BLaER1 (cell line): ENCODE measurements around the gene ARHGEF3.

Source experiments
- H3K27ac ChIP-seq: shearing (Covaris generic); formaldehyde crosslinking; 2 replicates; pipeline ENCODE4 v1.8.1; 2022
- H3K27me3 ChIP-seq: shearing (Covaris generic); formaldehyde crosslinking; 2 replicates; pipeline ENCODE4 v1.8.1; 2022
- H3K36me3 ChIP-seq: shearing (Covaris generic); formaldehyde crosslinking; 2 replicates; pipeline ENCODE4 v1.8.1; 2022
- H3K4me1 ChIP-seq: shearing (Covaris generic); formaldehyde crosslinking; 2 replicates; pipeline ENCODE4 v1.8.1; 2022
- H3K4me2 ChIP-seq: shearing (Covaris generic); formaldehyde crosslinking; 2 replicates; pipeline ENCODE4 v1.8.1; 2022
- H3K4me3 ChIP-seq: shearing (Covaris generic); formaldehyde crosslinking; 2 replicates; pipeline ENCODE4 v1.8.1; 2022
- H3K9ac ChIP-seq: shearing (Covaris generic); formaldehyde crosslinking; 2 replicates; pipeline ENCODE4 v1.8.1; 2022
- H3K9me3 ChIP-seq: shearing (Covaris generic); formaldehyde crosslinking; 2 replicates; pipeline ENCODE4 v1.8.1; 2022
- H4K20me1 ChIP-seq: shearing (Covaris generic); formaldehyde crosslinking; 2 replicates; pipeline ENCODE4 v1.8.1; 2022
- Cebpa-rat ChIP-seq: shearing (Covaris generic); IDR thresholded peaks from 2 replicates; pipeline ENCODE4 v1.8.1; 2022

Gene ARHGEF3

DNA sequence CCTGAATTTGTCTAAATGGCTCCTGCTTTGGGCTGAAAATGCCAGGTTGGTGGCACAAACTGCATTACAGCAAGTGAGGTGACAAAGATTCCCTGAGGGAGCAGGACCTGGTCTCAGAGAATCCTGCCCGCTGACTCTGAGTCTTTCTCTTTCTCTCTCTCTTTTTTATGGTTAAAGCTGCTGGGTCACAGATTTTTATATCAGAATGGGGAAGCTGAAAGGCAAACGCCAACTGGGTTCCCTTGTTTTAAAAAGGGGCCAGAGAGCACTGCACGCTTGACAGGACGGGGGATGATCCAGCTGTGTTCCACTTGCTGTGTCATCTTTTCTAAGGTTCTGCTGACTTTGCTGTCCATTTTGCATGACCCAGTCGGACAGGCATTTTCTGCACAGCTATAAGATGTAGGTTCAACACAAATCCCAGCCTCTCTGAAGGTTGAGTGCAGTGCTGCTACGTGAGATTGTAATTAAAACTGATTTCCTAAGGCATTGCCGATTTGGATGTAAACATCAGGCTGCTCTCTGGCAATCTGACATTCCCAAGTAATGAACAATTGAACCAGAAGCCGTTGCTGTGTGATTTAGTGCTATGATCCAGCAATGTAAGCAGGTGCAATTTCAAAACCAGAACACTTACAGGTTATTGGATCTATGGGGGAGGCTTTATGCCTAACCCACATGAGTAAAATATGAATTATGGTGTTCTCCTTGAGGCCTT lies 25.8 kb downstream of the ARHGEF3 start:
- Histone ChIP-seq H3K36me3 (no peaks in the 10 kb centered on the region), H3K9me3 (no peaks in the 10 kb centered on the region), H3K27ac (no peak overlapping the region), H3K4me1 (no peaks in the 10 kb centered on the region), H3K27me3 (no peaks in the 10 kb centered on the region), H3K4me2 (no peak overlapping the region), H3K9ac (no peak overlapping the region), H3K4me3 (no peak overlapping the region), H4K20me1 (no peaks in the 10 kb centered on the region)
- no peak for TF ChIP-seq Cebpa-rat

DNA sequence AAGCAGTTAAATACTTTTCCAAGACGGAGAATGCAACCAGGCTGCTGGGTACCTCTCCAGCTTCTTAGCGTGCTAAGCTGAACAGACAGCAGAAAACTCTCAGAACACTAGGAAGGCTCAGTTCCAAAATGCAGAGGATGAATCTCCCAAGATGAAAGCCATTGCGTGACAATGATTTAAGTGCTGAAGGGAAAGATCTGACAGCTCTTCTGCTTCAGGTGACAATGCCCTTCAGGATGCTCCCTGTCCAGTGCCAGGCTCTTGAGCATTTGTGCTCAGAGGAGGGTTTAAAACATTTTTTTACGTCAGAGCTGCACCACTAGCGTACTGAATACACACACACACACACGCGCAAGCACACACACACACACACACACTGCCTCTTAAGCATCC lies 26.3 kb downstream of the ARHGEF3 start:
- Histone ChIP-seq H3K27me3 (no peaks in the 10 kb centered on the region), H3K4me2 (no peak overlapping the region), H3K9me3 (no peaks in the 10 kb centered on the region), H3K4me1 (no peaks in the 10 kb centered on the region), H3K4me3 (no peak overlapping the region), H4K20me1 (no peaks in the 10 kb centered on the region), H3K9ac (no peak overlapping the region), H3K27ac (no peak overlapping the region), H3K36me3 (no peaks in the 10 kb centered on the region)
- no peak for TF ChIP-seq Cebpa-rat

GRCh38 chr3:56773986-56774385 lies 27.8 kb downstream of the ARHGEF3 start:
- no peak for TF ChIP-seq Cebpa-rat
- Histone ChIP-seq H3K4me3 (no peak overlapping the region), H3K27ac (no peak overlapping the region), H3K4me2 (no peak overlapping the region), H3K27me3 (no peaks in the 10 kb centered on the region), H3K9me3 (no peaks in the 10 kb centered on the region), H4K20me1 (no peaks in the 10 kb centered on the region), H3K4me1 (no peaks in the 10 kb centered on the region), H3K36me3 (no peaks in the 10 kb centered on the region), H3K9ac (no peak overlapping the region)

DNA sequence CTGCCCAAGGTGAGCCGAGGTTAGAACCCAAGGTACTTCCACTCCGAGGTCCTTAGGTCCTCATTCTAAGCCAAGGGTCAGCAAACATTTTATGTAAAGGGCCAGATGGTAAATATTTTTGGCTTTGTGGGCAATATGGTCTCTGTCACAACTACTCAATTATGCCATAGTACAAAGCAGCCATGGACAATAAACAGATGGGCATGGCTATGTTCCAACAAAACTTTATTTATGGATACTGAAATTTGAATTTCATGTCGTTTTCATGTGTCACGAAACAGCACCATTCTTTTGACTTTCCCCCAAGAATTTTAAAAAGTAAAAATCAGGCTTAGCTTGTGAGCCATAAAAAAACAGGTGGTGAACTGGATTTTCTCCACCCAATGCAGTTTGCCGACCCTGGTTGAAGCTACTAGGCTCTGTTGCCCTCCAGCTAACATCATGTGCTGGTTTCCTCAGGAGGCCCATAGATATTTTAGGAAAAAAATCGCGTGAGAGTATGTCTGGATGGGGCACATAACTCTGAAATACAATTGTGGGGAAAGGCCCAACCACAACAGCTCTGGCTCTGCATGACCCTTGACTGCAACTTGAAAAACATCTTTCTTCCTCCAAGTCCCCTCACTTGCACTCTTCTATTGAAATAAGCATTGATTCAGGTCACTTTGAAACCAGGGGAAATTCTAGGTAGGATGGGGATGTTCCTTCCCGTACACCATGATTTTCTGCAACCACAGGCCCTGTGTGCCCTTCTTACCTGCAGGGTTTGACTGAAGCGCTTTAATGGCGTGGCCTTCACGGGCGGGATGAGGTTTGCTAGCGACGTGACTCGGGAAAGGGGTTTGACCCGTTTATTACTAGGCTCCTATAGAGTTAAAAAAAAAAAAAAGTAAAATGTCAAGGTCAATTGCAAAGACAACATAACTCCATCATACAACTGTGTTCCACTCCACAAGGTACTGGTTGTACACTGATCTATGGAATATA lies 28.5 kb downstream of the ARHGEF3 start:
- no peak overlapping the region for H3K27ac ChIP-seq
- H4K20me1 ChIP-seq, result no peaks in the 10 kb centered on the region
- H3K4me1 ChIP-seq, result no peaks in the 10 kb centered on the region
- no peak overlapping the region for H3K4me2 ChIP-seq
- no peaks in the 10 kb centered on the region for H3K27me3 ChIP-seq
- TF ChIP-seq Cebpa-rat, result no peak
- H3K9me3 ChIP-seq, result no peaks in the 10 kb centered on the region
- H3K36me3 ChIP-seq, result no peaks in the 10 kb centered on the region
- no peak overlapping the region for H3K9ac ChIP-seq
- H3K4me3 ChIP-seq, result no peak overlapping the region

DNA sequence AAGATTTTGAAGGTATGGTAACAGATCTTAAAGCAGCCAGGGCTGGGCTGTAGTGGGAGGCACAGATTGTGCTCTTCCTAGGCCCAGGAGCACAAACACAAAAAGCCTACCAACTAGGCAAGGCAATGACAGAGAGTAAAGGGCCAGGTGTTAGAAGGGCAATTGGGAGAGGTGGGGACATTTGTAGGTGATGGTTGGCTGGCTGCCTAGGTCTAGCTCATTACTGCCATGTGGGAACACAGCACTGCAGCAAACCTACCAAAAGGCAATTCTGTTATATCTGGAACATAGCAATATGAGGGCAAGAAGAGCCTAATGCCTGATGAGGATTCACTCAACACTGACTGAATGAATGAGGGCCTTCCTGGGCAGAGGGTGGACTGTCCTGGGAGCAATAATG lies 30.4 kb downstream of the ARHGEF3 start:
- H3K27me3 ChIP-seq, result no peaks in the 10 kb centered on the region
- no peaks in the 10 kb centered on the region for H4K20me1 ChIP-seq
- no peak for TF ChIP-seq Cebpa-rat
- no peak overlapping the region for H3K9ac ChIP-seq
- H3K36me3 ChIP-seq, result no peaks in the 10 kb centered on the region
- H3K4me3 ChIP-seq, result no peak overlapping the region
- H3K9me3 ChIP-seq, result no peaks in the 10 kb centered on the region
- no peak overlapping the region for H3K4me2 ChIP-seq
- no peaks in the 10 kb centered on the region for H3K4me1 ChIP-seq
- no peak overlapping the region for H3K27ac ChIP-seq

GRCh38 chr3:56769116-56769707 lies 32.5 kb downstream of the ARHGEF3 start:
- no peak overlapping the region for H3K27ac ChIP-seq
- H3K36me3 ChIP-seq, result no peaks in the 10 kb centered on the region
- H3K4me3 ChIP-seq, result no peak overlapping the region
- H3K4me1 ChIP-seq, result no peaks in the 10 kb centered on the region
- no peak overlapping the region for H3K9ac ChIP-seq
- H4K20me1 ChIP-seq, result no peaks in the 10 kb centered on the region
- no peak overlapping the region for H3K4me2 ChIP-seq
- H3K27me3 ChIP-seq, result no peaks in the 10 kb centered on the region
- H3K9me3 ChIP-seq, result no peaks in the 10 kb centered on the region
- no peak for TF ChIP-seq Cebpa-rat

DNA sequence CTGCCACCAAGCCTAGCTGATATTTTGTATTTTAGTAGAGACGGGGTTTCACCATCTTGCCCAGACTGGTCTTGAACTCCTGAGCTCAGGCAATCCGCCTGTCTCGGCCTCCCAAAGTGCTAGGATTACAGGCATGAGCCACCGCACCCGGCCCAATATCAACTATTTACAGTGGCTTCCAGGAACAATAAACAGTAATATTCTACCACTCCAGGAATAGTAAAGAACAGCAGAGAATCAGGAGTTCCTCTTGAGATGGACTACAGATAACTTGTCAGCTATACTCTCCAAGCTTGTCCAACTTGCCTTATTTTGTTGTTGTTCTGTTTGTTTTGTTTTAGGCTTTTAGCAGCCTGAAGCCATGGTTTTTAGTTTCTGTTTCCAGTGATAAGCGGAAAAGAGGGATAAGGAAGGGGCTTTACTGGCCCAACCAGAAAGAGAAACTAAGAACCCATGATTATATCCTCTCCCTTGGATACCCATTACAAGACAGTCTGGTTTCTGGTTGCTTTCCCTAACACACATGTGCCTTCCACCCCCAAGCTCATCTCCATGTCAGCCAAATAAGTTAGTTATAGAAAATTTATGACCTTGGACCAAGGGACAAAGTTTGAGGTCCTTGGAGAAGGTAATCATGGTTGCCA lies 36.7 kb downstream of the ARHGEF3 start:
- Histone ChIP-seq H3K4me2 (no peak overlapping the region), H3K9me3 (no peaks in the 10 kb centered on the region), H3K9ac (no peak overlapping the region), H3K27me3 (no peaks in the 10 kb centered on the region), H3K4me3 (no peak overlapping the region), H3K27ac (no peak overlapping the region), H3K36me3 (no peaks in the 10 kb centered on the region), H4K20me1 (no peaks in the 10 kb centered on the region), H3K4me1 (no peaks in the 10 kb centered on the region)
- TF ChIP-seq Cebpa-rat, result no peak

DNA sequence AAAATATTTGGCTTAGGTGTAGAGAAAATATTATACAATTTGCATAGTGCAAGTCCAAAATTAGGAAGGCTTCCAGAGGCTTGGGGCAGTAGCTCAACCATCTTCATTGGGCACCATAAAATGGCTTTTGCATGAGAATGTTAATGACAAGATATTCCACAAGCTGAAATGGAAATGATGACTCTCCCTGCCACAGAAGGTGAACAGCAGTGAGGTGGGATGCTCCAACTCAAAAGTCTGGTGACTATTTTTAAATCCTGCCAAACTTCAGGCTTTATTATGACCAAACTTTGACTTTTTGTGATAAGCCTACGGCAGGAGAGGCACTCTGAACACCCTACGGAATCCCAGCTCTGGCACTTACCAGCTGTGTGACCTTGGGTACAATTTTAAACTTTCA lies 37.6 kb downstream of the ARHGEF3 start:
- Histone ChIP-seq H3K36me3 (no peaks in the 10 kb centered on the region), H4K20me1 (no peaks in the 10 kb centered on the region), H3K27me3 (no peaks in the 10 kb centered on the region), H3K9ac (no peak overlapping the region), H3K9me3 (no peaks in the 10 kb centered on the region), H3K4me3 (no peak overlapping the region), H3K4me1 (no peaks in the 10 kb centered on the region), H3K4me2 (no peak overlapping the region), H3K27ac (no peak overlapping the region)
- no peak for TF ChIP-seq Cebpa-rat

GRCh38 chr3:56763233-56763632 lies 38.5 kb downstream of the ARHGEF3 start:
- Histone ChIP-seq H3K4me1 (no peaks in the 10 kb centered on the region), H4K20me1 (no peaks in the 10 kb centered on the region), H3K36me3 (no peaks in the 10 kb centered on the region), H3K27me3 (no peaks in the 10 kb centered on the region), H3K9me3 (no peaks in the 10 kb centered on the region), H3K4me2 (no peak overlapping the region), H3K4me3 (no peak overlapping the region), H3K9ac (no peak overlapping the region), H3K27ac (no peak overlapping the region)
- TF ChIP-seq Cebpa-rat, result no peak
